Spleen (tissue), 7 donors: ENCODE data around the gene SLCO2A1.

ENCODE experiments used
- CTCF ChIP-seq, 11 experiments: fragments of 200-600 bp in 7 of 11; fragments of 450-650 bp in 4 of 11; sonication (generic) in 4 of 11; IDR thresholded peaks in 8 of 11; conservative IDR thresholded peaks in 3 of 11; 1 replicate in 7 of 11; 2 replicates in 4 of 11; pipeline versions ENCODE4 v1.4.0 to v1.8.0; 2016 to 2021; ENCODE audit warnings: antibody characterized with exemption in 11 of 11, inconsistent platforms in 4 of 11, mild to moderate bottlenecking in 1 of 11
- POLR2A ChIP-seq, 3 donors: fragments of 450-650 bp; IDR thresholded peaks; one replicate each; pipeline ENCODE4 v1.5.1; 2017; ENCODE audit warnings: antibody characterized with exemption in 3 of 3, mild to moderate bottlenecking in 1 of 3
- POLR2AphosphoS5 ChIP-seq, 3 donors: sonication (generic); formaldehyde crosslinking; IDR thresholded peaks; one replicate each; pipeline ENCODE4 v1.5.1; 2017; ENCODE audit warnings: antibody characterized with exemption in 3 of 3
- donor health status: DM: no; HTN: no; CAD: no; lungs with moderate emphysema.
- donor health status: DM: no; HTN: no; CAD: no.
- donor health status: DM: no; HTN: no; CAD: no.

GRCh38 chr3:134020135-134020680 is 9.5 kb downstream of the SLCO2A1 start:
- TF ChIP-seq CTCF (IDR thresholded peaks at IDR 0.05 in 8 of 11, conservative IDR thresholded peaks at IDR 0.05 in 3 of 11): no peak
- TF ChIP-seq POLR2AphosphoS5 (IDR thresholded peaks at IDR 0.05): no peak
- TF ChIP-seq POLR2A (IDR thresholded peaks at IDR 0.05): no peak
